WERI-Rb-1 (cell line): ENCODE results near the gene SGK1.

Source experiments
- DNase-seq: peaks from one replicate; pipeline ENCODE4 v3.0.0-alpha.2; 2020
- H3K27ac ChIP-seq: fragments of 250-450 bp; sonication (Bioruptor Pico); 2 replicates; pipeline ENCODE4 v1.5.1; 2020; ENCODE audit warnings: mild to moderate bottlenecking, moderate library complexity
- H3K27me3 ChIP-seq: fragments of 250-450 bp; sonication (Bioruptor Pico); 2 replicates; pipeline ENCODE4 v1.5.1; 2021; ENCODE audit warnings: mild to moderate bottlenecking, low read depth, moderate library complexity; ENCODE audit not compliant: insufficient read depth, severe bottlenecking
- H3K36me3 ChIP-seq: fragments of 250-450 bp; sonication (Bioruptor Pico); 2 replicates; pipeline ENCODE4 v1.5.1; 2020; ENCODE audit warnings: mild to moderate bottlenecking, moderate library complexity
- H3K4me3 ChIP-seq: 2 replicates; pipeline ENCODE4 v1.5.1; 2011; ENCODE audit warnings: low read depth, mild to moderate bottlenecking, control low read depth, low read length
- H3K9me3 ChIP-seq: fragments of 250-450 bp; sonication (Bioruptor Pico); 2 replicates; pipeline ENCODE4 v1.5.1; 2021; ENCODE audit warnings: mild to moderate bottlenecking, moderate library complexity; ENCODE audit not compliant: severe bottlenecking
- TF ChIP-seq, protein P1 (sequence below): IDR thresholded peaks from 2 replicates; pipeline ENCODE4 v1.5.1; 2011; ENCODE audit warnings: low read depth, mild to moderate bottlenecking, control low read depth, inconsistent platforms, low read length

The SGK1 gene

DNA sequence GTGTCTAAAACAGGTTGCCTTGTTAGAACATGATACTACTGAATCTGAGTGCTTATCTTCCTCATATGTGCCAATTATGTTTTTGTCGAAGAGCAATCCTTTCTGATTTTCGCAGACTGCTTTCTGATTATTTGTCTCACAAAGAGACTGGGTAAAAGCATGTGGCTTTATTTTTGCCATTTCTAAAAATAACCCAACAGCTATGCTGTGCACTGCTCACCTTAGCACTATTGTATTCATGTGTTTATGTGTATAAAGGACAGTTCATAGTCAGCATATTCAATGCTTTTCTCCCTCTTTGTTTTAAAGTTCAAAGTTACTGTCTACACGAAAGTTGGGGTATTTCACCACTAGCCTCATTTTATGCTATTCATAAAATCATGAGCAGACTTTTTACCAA lies 127.0 kb downstream of the SGK1 start:
- Histone ChIP-seq H3K36me3 (no peaks in the 10 kb centered on the region), H3K4me3 (no peak overlapping the region), H3K27me3 (no peaks in the 10 kb centered on the region), H3K27ac (no peak overlapping the region), H3K9me3 (no peaks in the 10 kb centered on the region)
- TF ChIP-seq, protein P1, sequence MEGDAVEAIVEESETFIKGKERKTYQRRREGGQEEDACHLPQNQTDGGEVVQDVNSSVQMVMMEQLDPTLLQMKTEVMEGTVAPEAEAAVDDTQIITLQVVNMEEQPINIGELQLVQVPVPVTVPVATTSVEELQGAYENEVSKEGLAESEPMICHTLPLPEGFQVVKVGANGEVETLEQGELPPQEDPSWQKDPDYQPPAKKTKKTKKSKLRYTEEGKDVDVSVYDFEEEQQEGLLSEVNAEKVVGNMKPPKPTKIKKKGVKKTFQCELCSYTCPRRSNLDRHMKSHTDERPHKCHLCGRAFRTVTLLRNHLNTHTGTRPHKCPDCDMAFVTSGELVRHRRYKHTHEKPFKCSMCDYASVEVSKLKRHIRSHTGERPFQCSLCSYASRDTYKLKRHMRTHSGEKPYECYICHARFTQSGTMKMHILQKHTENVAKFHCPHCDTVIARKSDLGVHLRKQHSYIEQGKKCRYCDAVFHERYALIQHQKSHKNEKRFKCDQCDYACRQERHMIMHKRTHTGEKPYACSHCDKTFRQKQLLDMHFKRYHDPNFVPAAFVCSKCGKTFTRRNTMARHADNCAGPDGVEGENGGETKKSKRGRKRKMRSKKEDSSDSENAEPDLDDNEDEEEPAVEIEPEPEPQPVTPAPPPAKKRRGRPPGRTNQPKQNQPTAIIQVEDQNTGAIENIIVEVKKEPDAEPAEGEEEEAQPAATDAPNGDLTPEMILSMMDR: no peak
- no peak for DNase-seq

DNA sequence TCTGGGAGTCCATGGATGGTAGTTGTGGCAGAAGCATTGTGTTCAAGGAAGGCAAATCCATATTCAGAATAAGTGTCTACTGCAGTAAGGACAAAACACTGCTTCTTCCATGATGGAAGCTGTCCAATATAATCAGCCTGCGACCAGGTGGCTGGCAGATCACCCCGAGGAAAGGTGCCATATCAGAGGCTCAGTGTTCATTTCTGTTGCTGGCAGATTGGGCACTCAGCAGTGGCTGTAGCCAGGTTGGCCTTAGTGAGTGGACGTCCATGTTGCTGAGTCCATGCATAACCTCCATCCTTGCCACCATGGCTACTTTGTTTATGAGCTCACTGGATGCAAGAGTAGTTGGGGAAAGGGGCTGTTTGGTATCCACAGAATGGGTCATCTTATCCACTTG lies 130.2 kb downstream of the SGK1 start:
- Histone ChIP-seq H3K27ac (no peak overlapping the region), H3K9me3 (no peaks in the 10 kb centered on the region), H3K4me3 (no peak overlapping the region), H3K27me3 (no peaks in the 10 kb centered on the region), H3K36me3 (no peaks in the 10 kb centered on the region)
- TF ChIP-seq, protein P1: no peak
- DNase-seq: no peak

DNA sequence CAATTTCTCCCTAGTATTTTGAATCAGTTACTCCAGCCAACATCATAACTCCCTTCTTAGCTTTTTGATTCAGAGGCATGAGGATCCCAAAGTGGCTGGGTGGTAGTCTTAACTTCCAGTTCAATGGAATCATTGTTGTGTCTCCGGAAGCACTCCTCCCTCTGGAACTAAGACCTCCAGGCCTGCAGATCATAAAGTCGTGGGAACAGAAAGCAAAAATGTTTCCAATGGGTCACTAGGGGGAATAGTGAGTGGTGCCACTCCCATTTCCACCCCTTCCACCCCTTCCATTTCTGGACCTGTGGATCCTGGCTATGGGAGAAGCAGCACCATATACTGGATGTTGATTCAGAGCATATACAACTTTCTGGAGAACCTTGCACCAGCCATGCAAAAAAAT lies 130.8 kb downstream of the SGK1 start:
- no peak overlapping the region for H3K4me3 ChIP-seq
- H3K27ac ChIP-seq: no peak overlapping the region
- H3K9me3 ChIP-seq: no peaks in the 10 kb centered on the region
- no peaks in the 10 kb centered on the region for H3K36me3 ChIP-seq
- TF ChIP-seq, protein P1: no peak
- no peak for DNase-seq
- no peaks in the 10 kb centered on the region for H3K27me3 ChIP-seq

DNA sequence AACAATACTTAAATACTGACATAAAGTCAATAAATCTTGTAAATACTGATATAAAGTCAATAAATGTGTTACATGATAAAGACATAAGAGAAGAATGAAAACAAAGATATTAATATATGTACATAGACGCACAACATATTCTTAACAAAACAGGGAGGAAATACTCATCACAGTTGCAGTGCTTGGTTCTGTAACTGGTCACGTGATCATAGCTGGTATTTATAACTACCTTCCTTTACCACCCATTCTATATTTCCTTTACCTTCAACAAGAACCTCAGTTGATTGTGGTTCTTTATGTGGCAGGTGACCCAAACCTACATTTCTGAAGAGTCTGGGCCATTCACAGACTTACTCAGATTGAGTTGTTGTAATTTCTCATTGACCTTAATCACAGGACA lies 131.6 kb downstream of the SGK1 start:
- Histone ChIP-seq H3K9me3 (no peaks in the 10 kb centered on the region), H3K27me3 (no peaks in the 10 kb centered on the region), H3K4me3 (no peak overlapping the region), H3K27ac (no peak overlapping the region), H3K36me3 (no peaks in the 10 kb centered on the region)
- TF ChIP-seq, protein P1: no peak
- no peak for DNase-seq

DNA sequence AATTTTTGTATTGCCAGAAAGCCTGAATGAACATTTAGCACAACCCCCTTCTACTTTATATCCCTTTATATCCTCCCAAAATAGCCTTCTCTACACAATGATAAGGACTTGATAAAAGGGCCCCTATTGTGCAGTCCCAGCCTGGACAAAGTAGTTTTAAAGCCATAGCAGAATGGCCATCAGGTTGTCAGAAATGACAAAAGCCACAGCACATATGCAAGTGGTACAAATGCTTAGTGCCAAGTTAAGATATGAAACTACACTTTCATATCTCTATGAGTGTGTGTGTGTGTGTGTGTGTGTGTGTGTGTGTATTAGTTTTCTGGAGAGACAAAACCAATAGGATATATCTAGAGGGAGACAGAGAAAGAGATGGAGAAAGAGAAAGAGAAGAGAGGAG lies 132.6 kb downstream of the SGK1 start:
- no peak overlapping the region for H3K4me3 ChIP-seq
- no peaks in the 10 kb centered on the region for H3K27me3 ChIP-seq
- TF ChIP-seq, protein P1: no peak
- no peaks in the 10 kb centered on the region for H3K36me3 ChIP-seq
- no peak overlapping the region for H3K27ac ChIP-seq
- no peak for DNase-seq
- no peaks in the 10 kb centered on the region for H3K9me3 ChIP-seq

DNA sequence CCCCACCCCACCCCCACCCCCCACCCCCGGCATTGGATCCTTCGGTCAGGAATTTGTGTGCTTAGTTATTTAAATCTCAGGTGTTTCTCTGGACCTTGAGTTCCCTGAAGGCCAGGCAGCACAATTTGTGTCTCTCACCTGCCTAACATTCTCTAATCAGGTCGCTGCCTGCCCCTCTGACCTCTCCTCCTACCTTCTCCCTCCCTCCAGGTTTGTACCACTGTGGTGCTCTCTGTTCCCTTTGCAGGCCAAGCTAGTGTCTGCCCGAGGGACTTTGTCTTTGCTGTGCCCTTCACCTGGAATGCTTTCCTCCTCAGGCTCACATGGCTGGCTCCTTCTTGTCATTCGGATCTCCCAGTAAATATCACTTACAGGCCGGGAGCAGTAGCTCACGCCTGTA lies 134.1 kb downstream of the SGK1 start:
- Histone ChIP-seq H3K36me3 (no peaks in the 10 kb centered on the region), H3K27me3 (no peaks in the 10 kb centered on the region), H3K4me3 (no peak overlapping the region), H3K9me3 (no peaks in the 10 kb centered on the region), H3K27ac (no peak overlapping the region)
- DNase-seq: no peak
- TF ChIP-seq, protein P1: no peak
